Large intestine (tissue), 3 donors: Measurements from ENCODE around the gene GNA15. TPM values are rescaled to one million over a fixed set of nuclear protein-coding genes. Genes with fewer than 3 reads are reported as not detected.

Experiments used
- DNase-seq, 2 donors: peaks; one replicate each; pipeline versions ENCODE4 v3.0.0 to v3.0.0-alpha.2; 2013
- H3K27ac ChIP-seq: one replicate; pipeline ENCODE4 v1.5.1; 2013; ENCODE audit warnings: low read length
- H3K27me3 ChIP-seq: 2 replicates; pipeline ENCODE4 v1.6.1; 2013; ENCODE audit warnings: low read length; ENCODE audit not compliant: control insufficient read depth, insufficient read depth
- H3K36me3 ChIP-seq: 2 replicates; pipeline ENCODE4 v1.6.1; 2013; ENCODE audit warnings: low read length; ENCODE audit not compliant: control insufficient read depth, insufficient read depth
- H3K4me1 ChIP-seq: one replicate; pipeline ENCODE4 v1.6.1; 2013; ENCODE audit warnings: low read length; ENCODE audit not compliant: control insufficient read depth, insufficient read depth
- H3K4me3 ChIP-seq: one replicate; pipeline ENCODE4 v1.5.1; 2013; ENCODE audit warnings: low read length
- H3K9me3 ChIP-seq: one replicate; pipeline ENCODE4 v1.6.1; 2013; ENCODE audit warnings: mild to moderate bottlenecking, low read depth, low read length, moderate library complexity; ENCODE audit not compliant: control insufficient read depth
- WGBS: methylation state at CpG from one replicate; pipeline ENCODE4 v1.1.5; 2013; ENCODE audit warnings: low lambda C conversion rate; ENCODE audit not compliant: insufficient coverage; 5-methylcytosine and 5-hydroxymethylcytosine counted together
- polyA plus RNA-seq: library from polyadenylated mRNA; unstranded; fragments of 120-200 nt; gene quantifications from one replicate; pipeline ENCODE4 v1.2.1, GENCODE V29; 2013

The GNA15 gene
- polyA plus RNA-seq, 1 donor = 2.1 TPM

DNA sequence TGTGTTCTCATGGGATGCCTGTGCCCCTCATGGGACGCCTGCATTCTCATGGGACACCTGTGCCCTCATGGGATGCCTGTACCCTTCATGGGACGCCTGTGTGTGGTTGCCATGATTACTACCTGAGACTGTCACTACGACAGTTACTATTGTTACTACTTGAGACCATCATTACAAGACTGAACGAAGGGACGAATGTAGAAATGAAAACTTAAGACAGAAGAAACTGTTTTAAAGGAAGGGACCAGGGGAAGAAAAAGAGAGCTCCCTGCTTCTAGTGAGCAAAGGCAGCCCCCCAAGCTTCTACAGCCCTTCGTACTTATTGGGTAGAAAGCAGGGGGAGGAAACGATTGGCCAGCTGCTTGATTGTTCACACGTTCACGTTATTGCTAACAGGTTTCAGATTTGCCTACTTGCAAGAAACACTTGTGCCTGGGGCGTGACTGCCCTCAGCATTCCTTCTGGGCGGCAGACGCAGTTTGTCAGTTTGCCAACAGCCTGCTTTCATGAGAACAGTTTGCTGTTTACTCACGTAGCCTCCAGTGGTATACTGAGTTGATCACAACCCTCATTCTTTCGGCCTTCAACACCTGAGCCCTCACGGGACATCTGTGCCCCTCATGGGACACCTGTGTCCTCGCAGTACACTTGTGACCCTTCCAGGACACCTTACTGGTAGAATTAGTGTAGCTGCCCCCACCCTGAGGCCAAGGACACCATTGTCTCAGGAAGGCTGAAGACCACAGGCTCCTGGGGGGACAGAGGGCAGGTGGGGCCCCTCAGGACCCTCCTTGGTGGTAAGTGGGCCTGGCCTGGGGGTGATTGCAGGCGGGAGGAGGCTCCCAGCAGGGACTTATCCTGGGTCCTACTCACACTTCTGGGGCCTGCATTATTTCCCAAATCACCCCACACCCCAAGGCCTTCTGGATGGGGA, 40.2 kb downstream of the GNA15 start:
- no peak overlapping the region for H3K4me3 ChIP-seq
- H3K9me3 ChIP-seq = peaks cover 18% of the 10 kb centered on the region
- no peak overlapping the region for H3K27ac ChIP-seq
- no peaks in the 10 kb centered on the region for H3K4me1 ChIP-seq
- DNase-seq = peak in 1 of 2 donors; percentile 49
- no peaks in the 10 kb centered on the region for H3K36me3 ChIP-seq
- no peaks in the 10 kb centered on the region for H3K27me3 ChIP-seq
- no CpG with 5 or more reads among the region's 17 CpGs for WGBS

DNA sequence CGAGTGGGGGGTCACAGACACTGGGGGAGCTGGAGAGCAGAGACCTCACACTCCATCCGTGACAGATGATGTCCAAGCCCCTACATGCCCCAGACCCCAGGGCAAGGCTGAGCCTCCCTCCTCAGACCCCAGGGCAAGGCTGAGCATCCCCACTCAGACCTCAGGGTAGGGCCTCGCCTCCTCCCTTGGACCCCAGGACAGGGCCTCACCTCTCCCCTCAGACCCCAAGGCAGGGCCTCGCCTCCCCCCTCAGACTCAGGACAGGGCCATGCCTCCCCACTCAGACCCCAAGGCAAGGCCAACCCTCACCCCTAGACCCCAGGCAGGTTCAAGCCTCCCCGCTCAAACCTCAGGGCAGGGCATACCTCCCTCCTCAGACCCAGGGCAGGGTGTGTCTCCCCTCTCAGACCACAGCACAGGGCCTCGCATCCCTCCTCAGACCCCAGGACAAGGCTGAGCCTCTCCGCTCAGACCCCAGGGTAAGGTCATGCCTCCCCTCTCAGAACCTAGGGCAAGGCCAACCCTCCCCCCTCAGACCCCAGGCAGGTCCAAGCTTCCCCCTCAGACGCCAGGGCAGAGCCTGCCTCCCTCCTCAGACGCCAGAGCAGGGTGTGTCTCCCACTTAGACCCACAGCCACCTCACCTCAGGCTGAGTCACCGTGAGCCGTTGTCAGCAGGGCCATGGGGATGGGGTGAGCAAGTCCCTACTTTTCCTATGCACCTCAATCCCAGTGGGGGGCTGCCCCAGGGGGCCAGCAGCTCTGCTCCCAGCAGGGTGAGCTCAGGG, 41.1 kb downstream of the GNA15 start:
- no peak for DNase-seq
- Histone ChIP-seq H3K4me1 (no peaks in the 10 kb centered on the region), H3K4me3 (no peak overlapping the region), H3K36me3 (no peaks in the 10 kb centered on the region), H3K27ac (no peak overlapping the region), H3K9me3 (peaks cover 18% of the 10 kb centered on the region), H3K27me3 (no peaks in the 10 kb centered on the region)
- WGBS = no CpG with 5 or more reads among the region's 11 CpGs

DNA sequence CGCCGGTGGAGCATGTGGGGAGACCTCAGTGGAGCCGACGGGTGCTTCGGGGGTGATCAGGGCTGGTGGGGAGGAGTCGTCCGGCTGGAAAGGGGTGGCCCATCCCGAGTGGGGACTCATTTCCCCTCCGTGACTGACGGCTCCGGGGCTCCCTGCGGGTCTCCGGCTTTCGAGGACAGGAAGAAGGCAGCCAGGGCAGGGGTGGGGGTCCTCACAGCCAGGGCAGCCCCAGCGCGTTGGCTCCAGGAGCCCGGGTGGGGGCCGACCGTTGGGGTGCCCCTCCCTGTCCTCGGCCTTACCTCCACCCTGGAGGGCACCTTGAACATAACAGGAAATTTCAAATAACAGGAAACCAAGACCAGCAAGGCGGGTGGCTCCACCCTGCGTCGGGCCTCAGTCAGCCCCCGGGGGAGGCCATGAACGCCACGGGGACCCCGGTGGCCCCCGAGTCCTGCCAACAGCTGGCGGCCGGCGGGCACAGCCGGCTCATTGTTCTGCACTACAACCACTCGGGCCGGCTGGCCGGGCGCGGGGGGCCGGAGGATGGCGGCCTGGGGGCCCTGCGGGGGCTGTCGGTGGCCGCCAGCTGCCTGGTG, 42.6 kb downstream of the GNA15 start, which contains the start of gene S1PR4:
TSS of gene S1PR4 (plus strand) at position 393 of the 596 bp plus-strand sequence. CDS start at position 417, 24 bp downstream.
- Histone ChIP-seq H3K27me3 (no peaks in the 10 kb centered on the region), H3K27ac (no peak within 1 kb of the TSS), H3K36me3 (no peaks in the 10 kb centered on the region), H3K4me3 (no peak within 1 kb of the TSS), H3K4me1 (no peaks in the 10 kb centered on the region), H3K9me3 (peaks cover 14% of the 10 kb centered on the region)
- WGBS = no CpG with 5 or more reads among the region's 42 CpGs
- no peak for DNase-seq

DNA sequence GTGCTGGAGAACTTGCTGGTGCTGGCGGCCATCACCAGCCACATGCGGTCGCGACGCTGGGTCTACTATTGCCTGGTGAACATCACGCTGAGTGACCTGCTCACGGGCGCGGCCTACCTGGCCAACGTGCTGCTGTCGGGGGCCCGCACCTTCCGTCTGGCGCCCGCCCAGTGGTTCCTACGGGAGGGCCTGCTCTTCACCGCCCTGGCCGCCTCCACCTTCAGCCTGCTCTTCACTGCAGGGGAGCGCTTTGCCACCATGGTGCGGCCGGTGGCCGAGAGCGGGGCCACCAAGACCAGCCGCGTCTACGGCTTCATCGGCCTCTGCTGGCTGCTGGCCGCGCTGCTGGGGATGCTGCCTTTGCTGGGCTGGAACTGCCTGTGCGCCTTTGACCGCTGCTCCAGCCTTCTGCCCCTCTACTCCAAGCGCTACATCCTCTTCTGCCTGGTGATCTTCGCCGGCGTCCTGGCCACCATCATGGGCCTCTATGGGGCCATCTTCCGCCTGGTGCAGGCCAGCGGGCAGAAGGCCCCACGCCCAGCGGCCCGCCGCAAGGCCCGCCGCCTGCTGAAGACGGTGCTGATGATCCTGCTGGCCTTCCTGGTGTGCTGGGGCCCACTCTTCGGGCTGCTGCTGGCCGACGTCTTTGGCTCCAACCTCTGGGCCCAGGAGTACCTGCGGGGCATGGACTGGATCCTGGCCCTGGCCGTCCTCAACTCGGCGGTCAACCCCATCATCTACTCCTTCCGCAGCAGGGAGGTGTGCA, 43.3 kb downstream of the GNA15 start:
- H3K27ac ChIP-seq = no peak overlapping the region
- no CpG with 5 or more reads among the region's 52 CpGs for WGBS
- no peak for DNase-seq

DNA sequence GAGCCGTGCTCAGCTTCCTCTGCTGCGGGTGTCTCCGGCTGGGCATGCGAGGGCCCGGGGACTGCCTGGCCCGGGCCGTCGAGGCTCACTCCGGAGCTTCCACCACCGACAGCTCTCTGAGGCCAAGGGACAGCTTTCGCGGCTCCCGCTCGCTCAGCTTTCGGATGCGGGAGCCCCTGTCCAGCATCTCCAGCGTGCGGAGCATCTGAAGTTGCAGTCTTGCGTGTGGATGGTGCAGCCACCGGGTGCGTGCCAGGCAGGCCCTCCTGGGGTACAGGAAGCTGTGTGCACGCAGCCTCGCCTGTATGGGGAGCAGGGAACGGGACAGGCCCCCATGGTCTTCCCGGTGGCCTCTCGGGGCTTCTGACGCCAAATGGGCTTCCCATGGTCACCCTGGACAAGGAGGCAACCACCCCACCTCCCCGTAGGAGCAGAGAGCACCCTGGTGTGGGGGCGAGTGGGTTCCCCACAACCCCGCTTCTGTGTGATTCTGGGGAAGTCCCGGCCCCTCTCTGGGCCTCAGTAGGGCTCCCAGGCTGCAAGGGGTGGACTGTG, 44.0 kb downstream of the GNA15 start:
- no peak overlapping the region for H3K4me3 ChIP-seq
- no peaks in the 10 kb centered on the region for H3K4me1 ChIP-seq
- WGBS = no CpG with 5 or more reads among the region's 31 CpGs
- no peaks in the 10 kb centered on the region for H3K27me3 ChIP-seq
- no peak overlapping the region for H3K27ac ChIP-seq
- peaks cover 14% of the 10 kb centered on the region for H3K9me3 ChIP-seq
- H3K36me3 ChIP-seq = no peaks in the 10 kb centered on the region
- no peak for DNase-seq

More for the DNA sequence above, 43.3 kb downstream of the GNA15 start:
- H3K4me3 ChIP-seq = no peak overlapping the region
- no peaks in the 10 kb centered on the region for H3K27me3 ChIP-seq
- peaks cover 14% of the 10 kb centered on the region for H3K9me3 ChIP-seq
- no peaks in the 10 kb centered on the region for H3K4me1 ChIP-seq
- no peaks in the 10 kb centered on the region for H3K36me3 ChIP-seq

DNA sequence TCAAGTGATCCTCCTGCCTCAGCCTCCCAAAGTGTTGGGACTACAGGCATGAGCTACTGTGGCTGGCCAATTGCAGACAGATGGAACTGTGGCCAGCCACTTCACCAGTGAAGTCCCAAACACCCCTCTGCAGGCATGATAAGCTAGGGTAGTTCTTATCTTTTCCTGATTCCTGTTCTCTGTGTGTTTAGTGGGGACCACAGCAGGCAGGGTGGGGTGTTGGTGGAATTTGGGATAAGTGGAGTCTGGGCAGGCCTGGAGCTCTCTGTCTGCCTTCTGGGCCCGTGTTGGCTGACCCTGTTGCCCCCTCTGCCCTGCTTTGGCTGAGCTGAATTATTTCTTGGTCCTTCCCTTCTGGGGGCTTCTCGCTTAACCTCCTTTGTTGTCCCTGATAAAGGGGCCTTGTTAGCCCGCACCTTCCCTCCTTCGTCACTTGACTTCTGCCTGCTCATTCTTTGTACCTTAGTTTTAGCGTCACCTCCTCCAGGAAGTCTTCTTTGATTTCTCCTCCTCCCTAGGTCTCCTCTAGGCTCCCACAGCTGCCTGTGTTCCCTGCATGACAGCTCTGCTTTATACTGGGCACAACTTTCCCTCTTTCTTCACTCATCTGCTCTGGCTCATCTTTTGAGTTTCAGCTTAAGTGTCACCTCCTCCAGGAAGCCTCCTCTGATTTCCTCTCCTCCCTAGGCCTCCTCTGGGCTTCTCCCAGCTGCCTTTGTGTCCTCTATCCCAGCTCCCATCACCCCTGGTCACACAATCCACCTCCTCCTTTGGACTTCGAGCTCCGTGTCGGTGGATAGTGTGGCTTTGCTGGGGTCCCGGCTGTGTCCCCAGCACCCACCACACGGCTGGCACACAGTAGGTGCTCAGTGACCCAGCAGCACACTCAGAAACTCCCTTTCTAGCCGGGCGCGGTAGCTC, 48.1 kb downstream of the GNA15 start:
- Histone ChIP-seq H3K4me3 (no peak overlapping the region), H3K4me1 (peaks cover 18% of the 10 kb centered on the region), H3K27me3 (no peaks in the 10 kb centered on the region), H3K9me3 (peaks cover 8% of the 10 kb centered on the region), H3K27ac (no peak overlapping the region), H3K36me3 (no peaks in the 10 kb centered on the region)
- 83% methylated on average over 2 of the region's 13 CpGs for WGBS
- no peak for DNase-seq

DNA sequence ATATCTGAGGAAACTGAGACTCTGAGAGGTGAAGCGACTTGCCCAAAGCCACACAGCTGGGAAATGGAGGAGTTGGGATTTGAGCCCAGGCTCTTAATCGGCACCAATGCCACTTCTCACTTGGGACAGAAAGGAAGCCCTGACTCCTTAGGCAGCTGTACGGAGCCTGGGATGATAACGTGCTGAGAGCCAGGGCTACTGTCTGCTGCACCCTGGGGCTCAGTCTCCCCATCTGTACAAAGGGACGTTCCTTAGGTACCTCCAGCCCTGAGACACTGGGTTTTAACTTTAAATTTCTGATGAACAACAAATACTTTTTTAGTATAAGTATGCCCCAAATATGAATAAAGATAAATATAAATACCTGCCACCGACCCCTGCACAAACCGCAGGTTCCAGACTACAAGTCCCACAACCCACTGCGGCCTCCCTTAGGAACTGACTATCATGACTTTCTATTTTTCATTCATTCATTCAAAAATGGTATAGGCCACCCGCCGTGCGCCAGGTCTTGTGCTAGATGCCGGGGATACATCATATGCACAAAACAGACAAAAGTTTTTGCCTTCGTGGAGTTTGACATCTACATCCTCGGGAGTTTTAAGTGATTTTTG, 49.1 kb downstream of the GNA15 start:
- Histone ChIP-seq H3K36me3 (no peaks in the 10 kb centered on the region), H3K4me1 (peaks cover 28% of the 10 kb centered on the region), H3K9me3 (no peaks in the 10 kb centered on the region), H3K27me3 (no peaks in the 10 kb centered on the region), H3K4me3 (peak overlapping the region; percentile 52), H3K27ac (no peak overlapping the region)
- WGBS = 0% methylated on average over 2 of the region's 14 CpGs
- no peak for DNase-seq

DNA sequence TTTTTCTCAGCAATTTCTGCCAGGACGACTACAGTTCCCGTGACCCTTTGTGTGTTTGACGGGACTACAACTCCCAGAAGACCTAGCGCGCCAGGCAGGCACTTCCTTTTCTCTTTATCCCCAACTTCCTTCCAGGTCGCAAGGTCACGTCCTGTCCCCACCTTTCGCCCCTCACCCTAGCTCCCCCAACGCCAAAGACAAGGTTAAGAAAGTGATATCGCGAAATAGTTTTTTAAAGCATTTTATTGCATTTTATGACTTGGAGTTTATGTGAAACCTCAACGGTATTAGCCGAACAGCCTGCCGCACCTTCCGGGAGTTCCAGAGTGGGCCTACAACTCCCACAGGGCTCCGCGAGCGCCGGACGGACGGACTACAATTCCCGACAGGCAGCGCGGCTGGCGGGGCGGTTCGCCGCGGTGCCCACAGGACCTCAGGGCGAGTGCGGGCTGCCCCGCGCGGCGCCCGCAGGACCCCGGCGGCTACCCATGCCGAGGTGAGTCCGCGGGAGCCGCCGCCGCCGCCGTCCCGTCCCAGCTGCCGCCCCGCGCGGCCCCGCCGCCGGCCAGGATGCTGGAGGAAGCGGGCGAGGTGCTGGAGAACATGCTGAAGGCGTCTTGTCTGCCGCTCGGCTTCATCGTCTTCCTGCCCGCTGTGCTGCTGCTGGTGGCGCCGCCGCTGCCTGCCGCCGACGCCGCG, 49.8 kb downstream of the GNA15 start, which contains the start of gene NCLN:
TSS of gene NCLN (plus strand) at position 470 of the 699 bp plus-strand sequence. CDS start at position 571, 101 bp downstream.
- DNase-seq = peak; percentile 94 to 98
- Histone ChIP-seq H3K4me1 (peaks cover 28% of the 10 kb centered on the region), H3K9me3 (no peaks in the 10 kb centered on the region), H3K27me3 (no peaks in the 10 kb centered on the region), H3K36me3 (no peaks in the 10 kb centered on the region), H3K4me3 (peak within 1 kb of the TSS; percentile 80), H3K27ac (peak within 1 kb of the TSS; percentile 54)
- no CpG with 5 or more reads among the region's 69 CpGs for WGBS
